H1 (cell line): Measurements from ENCODE around the gene PRDM1. TPM values are rescaled to one million over a fixed set of nuclear protein-coding genes. Genes with fewer than 3 reads are reported as not detected.

Source experiments
- CTCF ChIA-PET: fragments of 300-600 bp; sonication (Branson Sonifier 250); formaldehyde crosslinking; loops from one replicate; lab custom pipeline; 2021; ENCODE audit not compliant: partially characterized antibody; lab: Charles Lee
- POLR2A ChIA-PET: fragments of 300-600 bp; sonication (Branson Sonifier 250); formaldehyde crosslinking; loops from one replicate; lab custom pipeline; 2021; ENCODE audit warnings: inconsistent platforms; ENCODE audit not compliant: partially characterized antibody; lab: Charles Lee
- DNase-seq, 2 experiments: peaks; one replicate each; pipeline versions ENCODE4 v3.0.0 to v3.0.0-alpha.2; 2010 to 2022; ENCODE audit warnings: low spot score in 2 of 2, low read depth in 1 of 2, mixed read lengths in 1 of 2
- FAIRE-seq: peaks from 2 replicates; lab custom pipeline; 2011; peaks lifted over from hg19 to GRCh38; lab: Jason Lieb, UNC
- H2AFZ ChIP-seq: 2 replicates; pipeline ENCODE4 v1.8.1; 2012; ENCODE audit warnings: low read length, inconsistent platforms
- H2AK5ac ChIP-seq: 2 replicates; pipeline ENCODE4 v1.6.1; 2013; ENCODE audit warnings: low read depth, low read length
- H2BK120ac ChIP-seq: replicated peaks from 2 replicates; pipeline ENCODE3; 2013; ENCODE audit warnings: low read depth, low read length, inconsistent platforms
- H2BK12ac ChIP-seq: 2 replicates; pipeline ENCODE4 v1.6.1; 2013; ENCODE audit warnings: low read depth, low read length
- H2BK15ac ChIP-seq: 2 replicates; pipeline ENCODE4 v1.6.1; 2013; ENCODE audit warnings: low read length
- H2BK20ac ChIP-seq: 2 replicates; pipeline ENCODE4 v1.6.1; 2013; ENCODE audit warnings: low read length
- H2BK5ac ChIP-seq: 2 replicates; pipeline ENCODE4 v1.6.1; 2013; ENCODE audit warnings: low read depth, low read length
- H3K14ac ChIP-seq: 2 replicates; pipeline ENCODE4 v1.6.1; 2013; ENCODE audit warnings: inconsistent platforms; ENCODE audit not compliant: insufficient read length
- H3K18ac ChIP-seq: 2 replicates; pipeline ENCODE4 v1.6.1; 2013; ENCODE audit warnings: low read length; ENCODE audit errors: extremely low read depth
- H3K23ac ChIP-seq: 2 replicates; pipeline ENCODE4 v1.6.1; 2013; ENCODE audit warnings: inconsistent platforms; ENCODE audit not compliant: insufficient read length
- H3K23me2 ChIP-seq: 2 replicates; pipeline ENCODE4 v1.6.1; 2013; ENCODE audit warnings: low read depth, low read length
- H3K27ac ChIP-seq: 2 replicates; pipeline ENCODE4 v1.6.1; 2011; ENCODE audit warnings: low read depth, low read length, inconsistent platforms
- H3K27me3 ChIP-seq, 4 experiments: replicated peaks in 1 of 4; 1 replicate in 1 of 4; 2 replicates in 3 of 4; pipeline versions ENCODE4 v1.6.1 to v1.8.1; 2011 to 2013; ENCODE audit warnings: low read length in 3 of 4, mild to moderate bottlenecking in 3 of 4, inconsistent platforms in 2 of 4, mixed read lengths in 2 of 4, moderate library complexity in 1 of 4; ENCODE audit not compliant: control insufficient read depth in 3 of 4, insufficient read depth in 3 of 4; ENCODE audit errors: extremely low read depth in 1 of 4
- H3K36me3 ChIP-seq, 4 experiments: 2 replicates each; pipeline versions ENCODE4 v1.6.1 to v1.8.1; 2011 to 2013; ENCODE audit warnings: mild to moderate bottlenecking in 4 of 4, low read length in 3 of 4, moderate library complexity in 2 of 4, control low read depth in 1 of 4, inconsistent platforms in 1 of 4; ENCODE audit not compliant: insufficient read depth in 4 of 4, control insufficient read depth in 2 of 4
- H3K4ac ChIP-seq: replicated peaks from 2 replicates; pipeline ENCODE3; 2013; ENCODE audit warnings: low read length, low read depth, mixed read lengths, inconsistent platforms; ENCODE audit not compliant: insufficient read length
- H3K4me1 ChIP-seq, 4 experiments: replicated peaks in 1 of 4; 1 replicate in 1 of 4; 2 replicates in 3 of 4; pipeline versions ENCODE4 v1.6.1 to v1.8.1; 2011 to 2013; ENCODE audit warnings: low read length in 3 of 4, inconsistent platforms in 2 of 4, mixed read lengths in 1 of 4; ENCODE audit not compliant: insufficient read depth in 4 of 4, control insufficient read depth in 3 of 4
- H3K4me2 ChIP-seq, 2 experiments: 2 replicates each; pipeline versions ENCODE4 v1.6.1 to v1.8.1; 2011 to 2013; ENCODE audit warnings: low read depth in 2 of 2, low read length in 2 of 2, control low read depth in 1 of 2, inconsistent platforms in 1 of 2, mild to moderate bottlenecking in 1 of 2; ENCODE audit not compliant: insufficient read depth in 1 of 2
- H3K4me3 ChIP-seq, 4 experiments: fragments of 200-600, 300-600 bp in 1 of 4; sonication (generic), shearing (Covaris generic), sonication (Bioruptor Twin) in 1 of 4; 2 replicates each; pipeline versions ENCODE4 v1.5.1 to v1.8.1; 2011 to 2016; ENCODE audit warnings: low read length in 4 of 4, low read depth in 3 of 4, control low read depth in 2 of 4, inconsistent platforms in 2 of 4, mild to moderate bottlenecking in 2 of 4, mixed read lengths in 1 of 4, moderate library complexity in 1 of 4; ENCODE audit not compliant: insufficient read depth in 2 of 4; ENCODE audit errors: extremely low read depth in 1 of 4
- H3K56ac ChIP-seq: replicated peaks from 2 replicates; pipeline ENCODE3; 2013; ENCODE audit warnings: low read depth, mild to moderate bottlenecking, mixed read lengths, low read length, inconsistent platforms; ENCODE audit not compliant: insufficient read length
- H3K79me1 ChIP-seq: 2 replicates; pipeline ENCODE4 v1.6.1; 2013; ENCODE audit warnings: low read depth, low read length, control low read depth
- H3K79me2 ChIP-seq, 2 experiments: 2 replicates each; pipeline versions ENCODE4 v1.6.1 to v1.8.1; 2012 to 2013; ENCODE audit warnings: low read length in 2 of 2, mild to moderate bottlenecking in 2 of 2, inconsistent platforms in 1 of 2; ENCODE audit not compliant: insufficient read depth in 2 of 2, control insufficient read depth in 1 of 2
- H3K9ac ChIP-seq, 4 experiments: replicated peaks in 1 of 4; 1 replicate in 1 of 4; 2 replicates in 3 of 4; pipeline versions ENCODE4 v1.6.1 to v1.8.1; 2011 to 2013; ENCODE audit warnings: low read depth in 3 of 4, low read length in 3 of 4, control low read depth in 2 of 4, mild to moderate bottlenecking in 2 of 4, moderate library complexity in 2 of 4, inconsistent platforms in 1 of 4; ENCODE audit errors: extremely low read depth in 1 of 4
- H3K9me3 ChIP-seq, 2 experiments: 2 replicates each; pipeline versions ENCODE4 v1.6.1 to v1.8.1; 2012 to 2013; ENCODE audit warnings: mild to moderate bottlenecking in 2 of 2, moderate library complexity in 2 of 2, control low read depth in 1 of 2, inconsistent platforms in 1 of 2, low read depth in 1 of 2, low read length in 1 of 2, mixed read lengths in 1 of 2; ENCODE audit not compliant: insufficient read depth in 2 of 2
- H4K20me1 ChIP-seq, 2 experiments: replicated peaks in 1 of 2; 2 replicates each; pipeline versions ENCODE3 to v1.8.1; 2011 to 2013; ENCODE audit warnings: inconsistent platforms in 2 of 2, low read length in 2 of 2, mild to moderate bottlenecking in 1 of 2; ENCODE audit not compliant: insufficient read depth in 2 of 2, control insufficient read depth in 1 of 2
- H4K5ac ChIP-seq: 2 replicates; pipeline ENCODE4 v1.6.1; 2013; ENCODE audit warnings: low read length, low read depth, mixed read lengths, inconsistent platforms; ENCODE audit not compliant: insufficient read length
- H4K8ac ChIP-seq: 2 replicates; pipeline ENCODE4 v1.8.0; 2013; ENCODE audit warnings: mild to moderate bottlenecking, moderate library complexity, low read length, inconsistent platforms; ENCODE audit not compliant: insufficient read depth; ENCODE audit errors: extremely low read depth
- H4K91ac ChIP-seq: replicated peaks from 2 replicates; pipeline ENCODE3; 2013; ENCODE audit warnings: low read length, mixed read lengths, inconsistent platforms; ENCODE audit not compliant: insufficient read length
- EZH2 ChIP-seq: fragments of 200-600 bp; sonication (generic); IDR thresholded peaks from 2 replicates; pipeline ENCODE4 v1.7.1; 2012; ENCODE audit warnings: low read depth, mild to moderate bottlenecking, moderate library complexity, low read length, inconsistent platforms; ENCODE audit not compliant: severe bottlenecking
- JUN ChIP-seq: IDR thresholded peaks from 2 replicates; pipeline ENCODE4 v1.6.1; 2011; ENCODE audit warnings: low read depth, mild to moderate bottlenecking, improper control_type of control experiment, low read length
- SP4 ChIP-seq: IDR thresholded peaks from 2 replicates; pipeline ENCODE4 v1.6.1; 2012; ENCODE audit warnings: low read length, inconsistent platforms
- WGBS, 2 experiments: shearing (Covaris generic) in 1 of 2; methylation state at CpG; one replicate each; pipeline versions ENCODE4 v1.1.6 to v1.1.7; 2013 to 2015; ENCODE audit warnings: low lambda C conversion rate in 2 of 2, mixed read lengths in 2 of 2, inconsistent platforms in 1 of 2, low coverage in 1 of 2, missing lambda C conversion rate in 1 of 2; ENCODE audit not compliant: insufficient replicate concordance in 2 of 2, insufficient coverage in 1 of 2, insufficient read length in 1 of 2; ENCODE audit errors: extremely low coverage in 1 of 2, missing lambda C conversion rate in 1 of 2; 5-methylcytosine and 5-hydroxymethylcytosine counted together
- polyA plus RNA-seq, 7 experiments: library from polyadenylated mRNA; depleted of rRNA in 3 of 7; stranded (reverse) in 5 of 7; unstranded in 2 of 7; fragments of >200 nt in 5 of 7; fragments of 200-250 nt in 2 of 7; gene quantifications; 1 replicate in 5 of 7; 2 replicates in 1 of 7; 4 replicates in 1 of 7; pipeline versions ENCODE4 v1.2.1 to v1.2.3, GENCODE V29; 2011 to 2013; ENCODE audit warnings: missing spikeins in 2 of 7, mixed read lengths in 2 of 7
- total RNA-seq: library from RNA; stranded (reverse); fragmentation: NEBNext Ultra II Directional; extraction: Animal tissue kit (Norgen Biotek cat#: 25700); gene quantifications from 2 replicates; pipeline ENCODE4 v1.2.1, GENCODE V29; 2021

Gene PRDM1
- total and polyA plus RNA-seq, 2 of the 8 experiments (the other 6 are each of a cell fraction or from before 2014, with no cell fraction given): 0.21 to 0.74 TPM

- ChIA-PET POLR2A (no interaction called here), CTCF (interaction anchor here (0.7 to 2.1 kb wide), 4 partner anchors 10 to 78 kb away, joined by 3 to 7 read pairs (median 4); no protein-coding TSS in a partner anchor)
- Histone ChIP-seq H2BK5ac (no peak overlapping the region), H4K91ac (no peak overlapping the region), H3K27me3 (no peaks in the 10 kb centered on the region), H3K14ac (no peak overlapping the region), H2BK20ac (no peak overlapping the region), H3K4me3 (no peak overlapping the region), H3K56ac (no peak overlapping the region), H4K5ac (no peak overlapping the region), H3K23me2 (peaks cover 3% of the 10 kb centered on the region; the same call in 1 of the 2 replicates), H3K9ac (no peak overlapping the region), H3K4ac (no peak overlapping the region), H2BK12ac (no peak overlapping the region), H2AFZ (no peak overlapping the region), H3K4me1 (peaks cover 0 to 8% (median 7%) of the 10 kb centered on the region in 4 experiments; a peak in 4 of 7 replicates), H3K4me2 (no peak overlapping the region), H3K18ac (no peak overlapping the region), H3K9me3 (no peaks in the 10 kb centered on the region), H2AK5ac (no peak overlapping the region), H3K79me1 (no peaks in the 10 kb centered on the region), H3K79me2 (no peaks in the 10 kb centered on the region), H2BK120ac (no peak overlapping the region), H3K36me3 (no peaks in the 10 kb centered on the region), H4K8ac (no peak overlapping the region), H4K20me1 (no peaks in the 10 kb centered on the region), H3K27ac (no peak overlapping the region), H3K23ac (no peak overlapping the region), H2BK15ac (no peak overlapping the region)
- DNase-seq (no peak), FAIRE-seq (no peak)
- no peak for TF ChIP-seq EZH2
- TF ChIP-seq JUN: no peak
- no peak for TF ChIP-seq SP4
- 90% methylated on average over 4 of the region's 4 CpGs; no CpG with 5 or more reads in 1 of the 2 experiments for WGBS, 2 experiments
These were observed 59.0 kb downstream of the PRDM1 start for GRCh38 chr6:106145144-106145543.
